ENCODE measurements around the gene CCDC188. TPM values are rescaled to one million over a fixed set of nuclear protein-coding genes. Genes with fewer than 3 reads are reported as not detected.

The CCDC188 gene
- total and polyA plus RNA-seq, 9 of the 15 experiments (the other 6 are each of a cell fraction or from before 2014, with no cell fraction given): not detected

- TF ChIP-seq ZNF583 (CRISPR knock-in tag; IDR thresholded peaks at IDR 0.05) (peak; percentile 13; the same call in 1 of the 2 replicates), ZNF277 (CRISPR knock-in tag; IDR thresholded peaks at IDR 0.05; ENCODE audit: borderline replicate concordance) (peak; percentile 74; the same call in 1 of the 2 replicates), STAT6 (CRISPR knock-in tag; IDR thresholded peaks at IDR 0.05) (0 out of 2 replicates have a peak, but pooled peaks have one; percentile 40), HMG20A (CRISPR knock-in tag; conservative IDR thresholded peaks at IDR 0.05) (no peak), ZBTB11 (CRISPR knock-in tag; IDR thresholded peaks at IDR 0.05) (peak in 1 of 3 experiments; percentile 43; a peak in 1 of 6 replicates), CAMTA2 (CRISPR knock-in tag; conservative IDR thresholded peaks at IDR 0.05) (peak; percentile 7), SRSF1 (IDR thresholded peaks at IDR 0.05; ENCODE audit: low read depth, low read length) (no peak), ZNF707 (CRISPR knock-in tag; conservative IDR thresholded peaks at IDR 0.05) (peak; percentile 54; the same call in 1 of the 2 replicates), HDAC6 (IDR thresholded peaks at IDR 0.05; ENCODE audit: low read depth, low read length) (peak; percentile 63; the same call in 1 of the 2 replicates), ZNF695 (CRISPR knock-in tag; IDR thresholded peaks at IDR 0.05) (peak; percentile 50; the same call in 1 of the 2 replicates), HNRNPL (IDR thresholded peaks at IDR 0.05; ENCODE audit: low read depth, low read length) (no peak), DEAF1 (CRISPR knock-in tag; IDR thresholded peaks at IDR 0.05) (peak; percentile 11; the same call in 1 of the 2 replicates), PPARD (CRISPR knock-in tag; IDR thresholded peaks at IDR 0.05) (peak; percentile 65; the same call in 1 of the 2 replicates)
Observed at GRCh38 chr22:20111689-20112622, 38.9 kb downstream of the CCDC188 start (continued).
